Left ventricle myocardium inferior (tissue), 1 donor: ENCODE measurements around the gene ZNF621. TPM values are rescaled to one million over a fixed set of nuclear protein-coding genes. Genes with fewer than 3 reads are reported as not detected.

Source experiments
- DNase-seq: peaks from one replicate; pipeline ENCODE4 v3.0.0-alpha.2; 2020
- H3K27ac ChIP-seq: fragments of 200-600 bp; replicated peaks from 2 replicates; pipeline ENCODE4 v1.8.0; 2021
- H3K27me3 ChIP-seq: fragments of 200-600 bp; 2 replicates; pipeline ENCODE4 v1.8.0; 2021; ENCODE audit warnings: low read depth
- H3K36me3 ChIP-seq: fragments of 200-600 bp; 2 replicates; pipeline ENCODE4 v1.8.0; 2021
- H3K4me1 ChIP-seq: fragments of 200-600 bp; 2 replicates; pipeline ENCODE4 v1.8.0; 2021
- H3K4me3 ChIP-seq: fragments of 200-600 bp; 2 replicates; pipeline ENCODE4 v1.8.0; 2021; ENCODE audit warnings: mild to moderate bottlenecking, moderate library complexity
- H3K9me3 ChIP-seq: fragments of 200-600 bp; replicated peaks from 2 replicates; pipeline ENCODE4 v1.8.0; 2021
- intact Hi-C: fragments of 100-400 bp; cut with micrococcal nuclease; formaldehyde crosslinking; loops from one replicate; pipeline ENCODE4 v1.11.0; 2022
- total RNA-seq: library from RNA; stranded (reverse); fragmentation: NEBNext Ultra II Directional; extraction: Animal tissue kit (Norgen Biotek cat#: 25700); gene quantifications from one replicate; pipeline ENCODE4 v1.2.1, GENCODE V29; 2021
- TF ChIP-seq, protein P1 (sequence below): fragments of 200-600 bp; IDR thresholded peaks from 2 replicates; pipeline ENCODE4 v1.8.0; 2021; ENCODE audit warnings: antibody characterized with exemption, mild to moderate bottlenecking, borderline replicate concordance
- donor health status: DM: no; HTN: yes; CAD: no; lungs with severe emphysema.

The ZNF621 gene
- total RNA-seq, 1 donor from 2014 or later = 10.2 TPM

DNA sequence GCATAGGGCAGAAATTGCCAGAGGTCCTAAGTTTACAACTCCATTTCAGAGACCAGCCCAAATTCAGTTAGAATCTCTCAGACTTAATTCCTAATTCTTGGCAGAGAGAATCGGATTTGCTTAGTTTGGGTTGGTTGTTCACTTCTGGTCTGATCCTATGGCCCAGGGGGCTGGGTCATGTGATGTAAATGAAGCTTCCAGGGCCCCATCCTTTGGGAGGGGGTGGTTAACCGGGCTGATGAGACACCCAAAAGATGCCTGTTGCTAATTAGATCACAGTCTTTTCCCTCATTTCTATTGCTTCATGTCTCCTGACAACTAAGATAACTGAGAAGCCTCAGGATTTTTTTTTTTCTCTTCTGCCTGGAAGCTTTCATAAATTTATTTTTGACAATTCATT, 30.1 kb upstream of the ZNF621 start:
- Histone ChIP-seq H3K27me3 (no peaks in the 10 kb centered on the region), H3K4me1 (no peaks in the 10 kb centered on the region), H3K27ac (no peak overlapping the region), H3K4me3 (no peak overlapping the region), H3K36me3 (peaks cover 5% of the 10 kb centered on the region), H3K9me3 (no peaks in the 10 kb centered on the region)
- intact Hi-C loops = no loop called here
- TF ChIP-seq, protein P1, sequence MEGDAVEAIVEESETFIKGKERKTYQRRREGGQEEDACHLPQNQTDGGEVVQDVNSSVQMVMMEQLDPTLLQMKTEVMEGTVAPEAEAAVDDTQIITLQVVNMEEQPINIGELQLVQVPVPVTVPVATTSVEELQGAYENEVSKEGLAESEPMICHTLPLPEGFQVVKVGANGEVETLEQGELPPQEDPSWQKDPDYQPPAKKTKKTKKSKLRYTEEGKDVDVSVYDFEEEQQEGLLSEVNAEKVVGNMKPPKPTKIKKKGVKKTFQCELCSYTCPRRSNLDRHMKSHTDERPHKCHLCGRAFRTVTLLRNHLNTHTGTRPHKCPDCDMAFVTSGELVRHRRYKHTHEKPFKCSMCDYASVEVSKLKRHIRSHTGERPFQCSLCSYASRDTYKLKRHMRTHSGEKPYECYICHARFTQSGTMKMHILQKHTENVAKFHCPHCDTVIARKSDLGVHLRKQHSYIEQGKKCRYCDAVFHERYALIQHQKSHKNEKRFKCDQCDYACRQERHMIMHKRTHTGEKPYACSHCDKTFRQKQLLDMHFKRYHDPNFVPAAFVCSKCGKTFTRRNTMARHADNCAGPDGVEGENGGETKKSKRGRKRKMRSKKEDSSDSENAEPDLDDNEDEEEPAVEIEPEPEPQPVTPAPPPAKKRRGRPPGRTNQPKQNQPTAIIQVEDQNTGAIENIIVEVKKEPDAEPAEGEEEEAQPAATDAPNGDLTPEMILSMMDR = no peak
- DNase-seq = no peak

DNA sequence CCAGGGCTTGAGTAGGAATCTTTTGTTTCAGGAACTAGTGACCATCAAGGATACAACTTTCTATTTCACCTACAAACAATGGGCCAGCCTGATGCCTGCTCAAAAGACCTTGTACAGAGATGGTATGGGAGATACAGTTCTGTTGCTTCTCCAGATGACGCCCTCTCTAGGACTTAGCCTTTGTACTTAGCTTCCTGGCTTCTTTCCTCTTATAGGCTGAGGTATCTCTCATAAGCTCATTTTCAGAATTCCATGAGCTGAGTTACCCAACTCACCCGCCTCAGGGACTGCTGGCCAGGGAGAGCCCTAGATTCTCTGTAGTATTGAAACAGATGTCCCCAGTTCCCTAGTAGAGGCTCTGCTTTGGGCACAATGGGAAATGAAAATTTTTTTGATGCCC, 27.5 kb upstream of the ZNF621 start:
- intact Hi-C loops = no loop called here
- TF ChIP-seq, protein P1 = no peak

DNA sequence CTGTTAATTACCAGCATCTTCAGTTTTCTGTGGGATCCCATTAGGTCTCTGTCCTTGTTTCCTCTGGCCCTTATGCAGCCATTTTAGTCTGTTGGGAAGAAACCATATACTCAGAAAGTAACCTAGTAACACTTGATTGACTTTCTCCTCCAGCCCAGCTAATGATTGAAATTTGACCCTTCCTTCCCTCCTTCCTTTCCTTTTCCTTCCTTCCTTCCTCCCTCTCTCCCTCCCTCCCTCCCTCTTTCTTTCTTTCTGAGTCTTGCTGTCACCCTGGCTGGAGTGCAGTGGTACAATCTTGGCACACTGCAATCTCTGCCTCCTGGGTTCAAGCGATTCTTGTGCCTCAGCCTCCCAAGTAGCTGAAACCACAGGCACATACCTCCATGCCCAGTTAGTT, 24.8 kb upstream of the ZNF621 start:
- Histone ChIP-seq H3K36me3 (no peaks in the 10 kb centered on the region), H3K9me3 (no peaks in the 10 kb centered on the region), H3K4me3 (no peak overlapping the region), H3K27ac (no peak overlapping the region), H3K27me3 (no peaks in the 10 kb centered on the region), H3K4me1 (peaks cover 8% of the 10 kb centered on the region)
- intact Hi-C loops = no loop called here
- no peak for DNase-seq
- TF ChIP-seq, protein P1 = no peak

More for the DNA sequence above, 27.5 kb upstream of the ZNF621 start:
- Histone ChIP-seq H3K27ac (no peak overlapping the region), H3K27me3 (no peaks in the 10 kb centered on the region), H3K36me3 (no peaks in the 10 kb centered on the region), H3K4me3 (no peak overlapping the region), H3K4me1 (no peaks in the 10 kb centered on the region), H3K9me3 (no peaks in the 10 kb centered on the region)
- no peak for DNase-seq

DNA sequence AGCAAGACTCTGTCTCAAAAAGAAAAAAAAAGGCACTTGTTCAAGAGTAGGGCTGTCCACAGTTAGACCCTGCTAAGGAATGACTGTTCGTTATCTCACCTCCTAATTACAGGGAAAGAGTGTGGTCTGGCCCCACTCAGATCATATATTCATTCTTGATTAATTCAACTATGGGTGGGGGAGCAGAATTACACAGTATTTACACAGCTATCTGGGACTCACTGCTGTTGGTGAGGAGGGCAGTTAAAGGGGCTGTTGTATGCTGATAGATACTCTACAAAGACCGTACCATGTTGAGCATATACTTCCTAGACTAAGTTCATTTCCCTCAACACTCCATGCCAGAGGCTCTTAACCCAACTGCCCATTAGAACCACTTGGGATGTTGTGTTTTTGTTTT, 22.7 kb upstream of the ZNF621 start:
- no peaks in the 10 kb centered on the region for H3K27me3 ChIP-seq
- intact Hi-C loops = no loop called here
- H3K9me3 ChIP-seq = no peaks in the 10 kb centered on the region
- no peak overlapping the region for H3K4me3 ChIP-seq
- H3K4me1 ChIP-seq = peaks cover 27% of the 10 kb centered on the region
- no peak overlapping the region for H3K27ac ChIP-seq
- no peaks in the 10 kb centered on the region for H3K36me3 ChIP-seq
- TF ChIP-seq, protein P1 = no peak
- DNase-seq = no peak

DNA sequence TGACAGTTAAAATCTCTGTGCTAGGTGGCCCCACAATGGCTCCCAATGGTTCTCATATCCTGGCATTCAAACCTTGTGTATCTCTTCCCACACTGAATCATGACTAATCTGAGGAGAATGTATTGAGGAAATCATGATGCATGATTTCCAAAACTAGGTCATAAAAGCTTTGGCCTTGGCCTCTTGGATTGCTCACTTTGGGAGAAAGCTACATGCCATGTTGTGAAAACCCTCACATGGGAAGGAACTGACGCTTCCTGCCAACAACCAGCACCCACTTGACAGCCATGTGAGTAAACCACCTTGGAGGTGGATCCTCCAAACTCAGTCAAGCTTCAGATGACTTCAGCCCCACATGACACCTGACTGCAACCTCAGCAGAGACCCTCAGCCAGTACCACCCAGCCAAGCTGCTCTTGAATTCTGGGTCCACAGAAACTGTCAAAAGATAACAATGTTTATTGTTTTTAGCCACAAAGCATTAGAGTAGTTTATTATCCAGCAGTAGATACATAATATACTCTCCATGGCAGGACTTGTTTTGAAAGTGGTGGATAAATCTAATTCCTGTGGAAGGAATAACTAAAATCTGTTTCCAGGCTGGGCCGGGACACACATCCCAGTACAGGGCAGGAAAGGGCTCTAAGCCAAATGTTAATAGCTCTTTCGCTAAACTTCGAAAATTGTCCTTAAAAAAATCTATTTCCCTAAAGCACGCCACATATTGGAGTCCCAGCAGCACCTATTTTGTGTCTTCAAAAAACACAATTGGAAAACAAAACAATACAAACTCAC, 19.9 kb upstream of the ZNF621 start:
- TF ChIP-seq, protein P1 = no peak
- intact Hi-C loops = no loop called here
- peak overlapping the region; percentile 81 for H3K4me3 ChIP-seq
- peaks cover 6% of the 10 kb centered on the region for H3K36me3 ChIP-seq
- no peak for DNase-seq
- H3K27ac ChIP-seq = peak overlapping the region; percentile 84
- H3K27me3 ChIP-seq = no peaks in the 10 kb centered on the region
- no peaks in the 10 kb centered on the region for H3K9me3 ChIP-seq
- H3K4me1 ChIP-seq = peaks cover 27% of the 10 kb centered on the region
